NCI-H1694 treated with DMSO at 0.1 percent for 48 hours (cell line): ENCODE measurements around the gene TIMM10.
"Not testable (repeated sequence)": the region's sequence is repeated elsewhere in the genome, so short reads cannot be mapped to it uniquely, and the experiment has no call there.

ENCODE experiments used
- DNase-seq: peaks from one replicate; lab custom pipeline; 2025; lab: John Stamatoyannopoulos, UW

Gene TIMM10

GRCh38 chr11:57541169-57541568, 10.6 kb upstream of the TIMM10 start:
- no peak for DNase-seq

DNA sequence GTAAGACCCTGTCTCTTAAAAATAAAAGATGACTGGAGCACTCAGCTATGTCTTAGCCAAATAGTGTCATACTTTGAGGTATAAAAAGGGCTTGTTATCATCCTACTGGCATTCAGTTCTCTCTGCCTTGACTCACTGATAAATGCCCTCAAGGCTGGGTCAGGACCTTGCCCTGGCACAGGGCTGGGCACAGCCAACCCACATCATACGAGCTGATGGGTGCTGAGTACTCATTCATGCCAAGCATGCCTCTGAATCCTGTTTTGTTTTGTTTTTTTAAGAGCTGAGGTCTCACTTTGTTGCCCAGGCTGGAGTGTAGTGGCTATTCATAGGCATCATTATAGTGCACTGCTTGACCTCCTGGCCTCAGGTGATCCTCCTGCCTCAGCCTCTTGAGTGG, 8.8 kb upstream of the TIMM10 start:
- no peak for DNase-seq

- DNase-seq = no peak
These were observed 6.5 kb upstream of the TIMM10 start, which contains the start of gene SMTNL1 for GRCh38 chr11:57536947-57537619. Gene SMTNL1 (plus strand): TSS chr11:57537595. CDS start chr11:57542643, 5,048 bp downstream.

DNA sequence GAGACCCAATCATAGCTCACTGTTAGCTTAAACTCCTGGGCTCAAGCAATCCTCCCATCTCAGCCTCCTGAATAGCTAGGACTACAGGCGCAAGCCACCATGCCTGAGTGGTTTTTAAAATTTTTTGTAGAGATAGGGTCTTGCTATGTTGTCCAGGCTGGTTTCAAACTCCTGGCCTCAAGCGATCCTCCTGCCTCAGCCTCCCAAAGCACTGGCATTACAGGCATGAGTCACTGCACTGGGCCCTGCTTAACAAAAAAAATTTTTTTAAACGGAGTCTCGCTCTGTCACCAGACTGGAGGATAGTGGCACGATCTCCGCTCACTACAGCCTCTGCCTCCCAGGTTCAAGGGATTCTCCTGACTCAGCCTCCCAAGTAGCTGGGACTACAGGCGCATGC, 3.9 kb upstream of the TIMM10 start:
- not testable (repeated sequence) for DNase-seq

GRCh38 chr11:57530215-57530595, 349 bp downstream of the TIMM10 start:
- DNase-seq = no peak

- no peak for DNase-seq
These were observed 1.5 kb downstream of the TIMM10 start for GRCh38 chr11:57529012-57529411.

DNA sequence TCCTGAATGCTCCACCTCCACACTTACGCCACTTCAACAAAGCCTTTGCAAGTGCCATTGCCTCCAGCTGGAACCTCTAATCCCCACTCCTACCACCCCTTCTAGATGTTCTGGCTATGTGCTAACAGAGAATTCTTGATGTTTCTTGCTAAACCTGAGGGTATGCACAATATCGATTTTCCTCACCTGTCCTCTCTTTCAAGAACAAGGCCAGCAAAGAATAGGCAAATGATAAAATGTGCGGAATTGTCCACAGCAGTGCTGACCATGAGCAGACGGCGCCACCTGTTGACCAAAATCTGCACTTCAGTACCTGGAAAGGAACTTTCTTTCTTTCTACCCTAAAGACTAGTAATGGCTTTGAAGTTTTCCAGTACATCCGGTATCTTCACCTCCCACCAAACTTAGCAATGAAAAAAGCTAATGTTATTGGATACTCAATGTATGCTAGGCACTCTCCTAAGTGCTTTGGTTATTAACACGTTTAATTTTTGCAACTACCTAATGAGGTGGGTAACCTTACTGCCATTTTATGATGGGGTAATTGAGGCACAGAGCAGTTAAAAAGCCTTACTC, 3.4 kb downstream of the TIMM10 start:
- DNase-seq = no peak

GRCh38 chr11:57523419-57523818, 7.1 kb downstream of the TIMM10 start:
- DNase-seq = no peak

DNA sequence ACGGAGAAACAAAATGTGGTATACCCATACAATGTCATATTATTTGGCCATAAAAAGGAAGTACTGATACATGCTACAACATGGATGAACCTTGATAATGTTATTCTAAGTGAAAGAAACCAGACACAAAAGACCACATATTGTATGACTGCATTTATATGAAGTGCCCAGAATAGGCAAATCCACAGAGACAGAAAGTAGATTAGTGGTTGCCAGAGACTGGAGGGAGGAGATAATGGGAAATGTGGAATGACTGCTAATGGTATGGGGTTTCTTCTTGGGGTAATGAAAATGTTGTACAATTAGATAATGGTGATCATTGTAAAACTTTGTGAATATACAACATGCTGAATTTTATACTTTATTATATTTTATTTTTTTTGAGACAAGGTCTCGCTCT, 9.4 kb downstream of the TIMM10 start:
- DNase-seq = no peak

GRCh38 chr11:57516061-57516443, 14.5 kb downstream of the TIMM10 start:
- DNase-seq = no peak

- DNase-seq = no peak
These were observed 15.1 kb downstream of the TIMM10 start, which contains the start of gene SLC43A1 for GRCh38 chr11:57515332-57516060. Gene SLC43A1 (minus strand): TSS chr11:57515702. CDS start chr11:57514111, 1,591 bp downstream.

DNA sequence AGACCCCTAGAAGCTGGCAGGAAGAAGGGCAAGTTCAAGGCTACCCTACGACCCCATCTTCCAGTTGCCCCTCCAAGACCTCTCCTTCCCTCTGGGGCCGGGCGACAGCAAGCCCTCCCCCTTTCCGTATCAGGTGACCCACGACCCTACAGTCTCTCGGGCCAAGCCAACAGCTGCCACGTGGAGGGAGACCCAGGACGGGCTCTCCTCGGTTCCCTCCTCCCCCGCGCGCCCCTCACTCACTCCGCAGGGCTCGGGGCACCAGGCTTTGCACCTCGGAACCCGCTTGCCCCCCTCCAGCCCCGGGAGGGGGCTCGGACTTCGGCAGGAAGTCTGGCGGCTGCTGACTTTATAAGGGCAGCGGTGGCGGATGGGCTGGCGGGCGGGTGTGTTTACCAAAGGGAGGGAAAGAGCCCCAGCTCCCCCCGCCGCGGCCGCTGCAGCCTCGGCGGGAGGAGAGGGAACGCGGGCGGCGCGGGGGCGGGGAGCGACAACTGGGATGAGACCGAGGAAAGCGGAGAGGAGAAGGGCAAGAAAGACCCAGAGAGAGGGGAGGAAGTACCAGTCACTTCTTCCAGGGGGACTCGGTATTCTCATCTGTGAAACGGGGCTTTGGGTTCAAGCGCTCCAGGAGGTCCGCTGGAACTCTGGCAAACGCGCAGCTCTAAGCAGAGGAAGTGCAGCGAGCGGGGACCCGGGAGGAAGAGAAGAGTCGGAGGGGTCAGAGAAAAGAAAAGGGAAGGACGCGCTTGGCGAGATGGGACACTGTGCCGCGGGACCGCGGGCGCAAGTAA, 15.8 kb downstream of the TIMM10 start:
- no peak for DNase-seq

GRCh38 chr11:57513911-57514537, 16.5 kb downstream of the TIMM10 start:
- DNase-seq = no peak

- no peak for DNase-seq
These were observed 17.1 kb downstream of the TIMM10 start for GRCh38 chr11:57513452-57513795.

DNA sequence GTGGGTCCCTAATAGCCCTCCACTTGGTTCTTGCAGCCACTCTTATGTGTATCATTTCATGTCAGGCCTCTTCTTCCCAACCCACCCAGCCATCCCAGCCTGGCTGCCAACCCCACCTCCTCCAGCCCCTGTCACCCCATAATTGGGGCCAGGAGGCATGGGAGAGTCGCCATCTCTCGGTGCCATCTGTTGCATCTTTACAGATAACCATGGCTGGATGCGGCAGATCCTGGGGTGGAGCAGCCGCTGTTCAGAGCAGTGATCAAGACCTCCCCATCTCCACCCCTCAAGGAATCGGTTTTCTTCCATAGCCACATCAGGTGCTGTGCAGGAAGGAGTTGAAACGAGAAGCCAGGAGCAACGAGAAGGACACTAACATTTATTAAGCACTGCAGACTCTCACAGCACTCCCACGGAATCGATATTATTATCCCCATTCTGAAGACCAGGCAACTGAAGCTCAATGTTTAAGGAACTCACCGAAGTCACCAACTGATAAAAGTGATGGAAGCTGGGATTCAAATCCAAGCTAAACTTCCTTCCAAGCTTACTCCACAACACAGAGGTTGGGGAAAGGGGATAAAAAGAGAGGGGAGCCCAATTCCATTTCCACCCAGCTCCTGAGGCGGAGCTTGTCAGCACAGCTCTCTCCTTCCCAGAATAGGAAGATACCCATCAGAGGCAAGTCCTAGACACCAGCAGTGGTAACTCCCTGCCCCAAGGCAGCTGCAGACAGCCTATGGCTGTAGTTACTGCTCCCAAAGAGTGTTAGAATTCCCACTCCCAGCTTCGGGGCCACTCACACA, 17.7 kb downstream of the TIMM10 start:
- DNase-seq = no peak

DNA sequence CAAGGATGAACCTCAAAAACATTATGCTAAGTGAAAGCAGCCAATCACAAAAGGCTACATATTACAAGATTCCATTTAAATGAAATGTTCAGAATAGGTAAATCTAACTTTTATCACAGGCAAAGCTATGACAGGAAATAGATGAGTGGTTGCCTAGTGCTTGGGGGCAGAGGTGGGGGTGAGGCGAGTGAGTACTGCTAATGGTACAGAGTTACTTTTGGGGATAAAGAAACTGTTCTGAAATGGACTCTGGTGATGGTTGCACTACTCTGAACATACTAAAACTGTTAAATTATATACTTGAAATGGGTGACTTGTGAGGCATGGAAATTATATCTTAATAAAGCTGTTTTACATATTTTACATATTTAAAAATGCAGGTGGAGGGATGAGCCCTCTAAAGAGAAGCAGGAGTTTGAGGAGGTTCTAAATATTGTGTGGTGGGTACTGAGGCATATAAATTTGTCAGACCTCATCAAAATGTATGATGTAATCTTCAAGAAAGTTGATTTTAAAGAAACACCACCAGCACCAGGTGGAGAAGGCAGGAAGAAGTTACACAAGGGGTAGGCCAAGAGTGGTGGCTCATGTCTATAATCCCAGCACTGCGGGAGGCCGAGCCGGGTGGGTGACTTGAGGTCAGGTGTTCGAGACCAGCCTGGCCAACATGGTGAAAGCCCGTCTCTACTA, 18.7 kb downstream of the TIMM10 start:
- no peak for DNase-seq

GRCh38 chr11:57508341-57509170, 22.0 kb downstream of the TIMM10 start:
- no peak for DNase-seq

DNA sequence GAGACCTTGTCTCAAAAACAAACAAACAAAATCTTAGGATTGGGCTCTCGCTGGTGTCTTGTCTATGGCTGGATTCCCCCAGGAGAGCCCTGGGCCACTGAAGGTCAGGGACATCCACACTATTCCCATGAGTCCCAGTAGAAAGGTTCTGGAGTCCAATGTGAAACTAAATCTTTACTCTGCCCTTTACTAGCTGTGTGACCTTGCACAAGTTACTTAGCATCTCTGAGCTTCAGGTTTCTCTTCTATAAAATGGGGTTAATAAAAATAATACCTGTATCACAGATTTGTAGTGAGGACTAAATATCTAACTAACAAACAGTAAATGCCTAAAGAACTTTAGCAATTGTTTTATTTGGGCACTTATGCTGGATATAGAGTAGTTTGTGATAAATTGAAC, 24.0 kb downstream of the TIMM10 start:
- DNase-seq = no peak

DNA sequence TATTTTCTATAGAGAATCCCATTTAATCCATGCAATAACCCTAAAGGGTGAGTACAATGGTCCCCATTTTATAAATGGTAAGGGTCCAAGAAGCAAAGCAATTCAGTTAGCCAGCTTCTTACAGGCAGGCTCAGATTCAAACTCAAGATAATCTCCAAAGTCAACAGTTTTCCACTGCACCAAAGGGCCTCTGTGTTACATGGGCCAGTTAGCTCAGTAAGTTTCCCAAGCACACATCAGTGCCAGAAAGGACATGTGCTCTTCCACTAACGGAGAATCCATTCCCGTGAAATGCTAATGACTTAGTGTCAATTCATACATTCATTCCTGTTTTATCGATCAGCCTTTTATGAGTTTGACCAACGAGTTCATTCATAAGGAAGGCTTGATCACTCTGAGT, 26.0 kb downstream of the TIMM10 start:
- DNase-seq = no peak

DNA sequence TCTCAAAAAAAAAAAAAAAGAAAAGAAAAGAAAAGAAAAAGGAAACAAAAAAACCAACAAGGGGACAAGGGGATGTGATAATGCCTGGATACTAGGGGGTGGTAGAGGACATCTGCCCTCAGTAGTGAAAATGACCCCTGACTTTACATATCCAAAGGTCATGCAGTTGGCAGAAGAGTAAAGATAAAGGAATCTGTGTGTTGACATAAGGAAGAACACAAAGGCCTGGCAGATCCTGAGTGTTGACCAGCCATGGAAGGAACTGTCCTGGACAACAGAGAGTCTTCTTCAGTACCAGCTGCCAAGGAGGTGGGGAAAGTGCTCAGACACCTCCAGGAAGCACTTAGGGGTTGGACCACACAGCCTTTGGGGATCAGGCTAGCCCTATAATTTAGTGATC, 27.7 kb downstream of the TIMM10 start:
- no peak for DNase-seq
